ENCODE data around the gene ZNF407. TPM values are rescaled to one million over a fixed set of nuclear protein-coding genes. Genes with fewer than 3 reads are reported as not detected.

Gene ZNF407
- total and polyA plus RNA-seq, 2 experiments from 2014 or later = 2.1 to 10.4 TPM

DNA sequence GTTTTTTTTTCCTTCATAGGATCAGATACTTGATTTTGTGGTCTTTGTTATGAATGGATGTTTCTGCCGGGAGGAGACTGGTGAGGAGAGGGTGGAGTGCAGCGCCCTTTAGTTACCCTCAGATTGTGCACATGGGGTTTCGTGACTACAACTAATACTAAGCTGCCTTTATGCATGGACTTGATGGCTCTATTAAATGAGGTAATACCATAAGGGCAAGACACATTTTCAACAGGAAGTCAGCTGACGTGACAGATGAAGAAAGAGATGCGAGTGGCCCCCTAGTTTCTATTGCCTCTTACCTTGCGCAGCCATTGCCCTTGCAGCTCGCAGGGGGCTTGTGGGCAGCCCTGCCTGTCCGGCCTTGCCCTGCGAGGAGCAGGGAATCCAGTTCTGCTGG, 24.4 kb downstream of the ZNF407 start:
- Histone ChIP-seq H3K9me2 (ENCODE audit: insufficient read depth) (no peaks in the 10 kb centered on the region), H3K79me2 (replicated peaks; ENCODE audit: insufficient read depth) (peaks cover 11% of the 10 kb centered on the region; the same call in 1 of the 2 replicates), H2AFZ (no peak overlapping the region), H3K4me2 (no peak overlapping the region), H4K20me1 (replicated peaks; ENCODE audit: insufficient read depth) (no peaks in the 10 kb centered on the region), H3K36me3 (ENCODE audit: insufficient read depth) (no peaks in the 10 kb centered on the region), H3K27ac (ENCODE audit: low read depth) (no peak overlapping the region), H3K4me3 (no peak overlapping the region), H3K4me1 (ENCODE audit: insufficient read depth) (peaks cover 12% of the 10 kb centered on the region), H3F3A (replicated peaks; ENCODE audit: low read depth) (no peaks in the 10 kb centered on the region), H3K27me3 (ENCODE audit: insufficient read depth) (no peaks in the 10 kb centered on the region)
- ATAC-seq = no peak
- peaks cover 6% of the 10 kb centered on the region; the same call in 2 of the 3 replicates for H3K4me1 Mint-ChIP-seq
- H3K9me3 Mint-ChIP-seq = no peaks in the 10 kb centered on the region
- no peaks in the 10 kb centered on the region for H3K27me3 Mint-ChIP-seq (ENCODE audit: insufficient read depth, low read depth, poor library complexity)
- TF ChIP-seq, protein P1, sequence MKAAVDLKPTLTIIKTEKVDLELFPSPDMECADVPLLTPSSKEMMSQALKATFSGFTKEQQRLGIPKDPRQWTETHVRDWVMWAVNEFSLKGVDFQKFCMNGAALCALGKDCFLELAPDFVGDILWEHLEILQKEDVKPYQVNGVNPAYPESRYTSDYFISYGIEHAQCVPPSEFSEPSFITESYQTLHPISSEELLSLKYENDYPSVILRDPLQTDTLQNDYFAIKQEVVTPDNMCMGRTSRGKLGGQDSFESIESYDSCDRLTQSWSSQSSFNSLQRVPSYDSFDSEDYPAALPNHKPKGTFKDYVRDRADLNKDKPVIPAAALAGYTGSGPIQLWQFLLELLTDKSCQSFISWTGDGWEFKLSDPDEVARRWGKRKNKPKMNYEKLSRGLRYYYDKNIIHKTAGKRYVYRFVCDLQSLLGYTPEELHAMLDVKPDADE (IDR thresholded peaks at IDR 0.05) = no peak
- no peak for TF ChIP-seq ZNF331 (CRISPR knock-in tag; IDR thresholded peaks at IDR 0.05; ENCODE audit: low read depth)
- TF ChIP-seq, protein P2, sequence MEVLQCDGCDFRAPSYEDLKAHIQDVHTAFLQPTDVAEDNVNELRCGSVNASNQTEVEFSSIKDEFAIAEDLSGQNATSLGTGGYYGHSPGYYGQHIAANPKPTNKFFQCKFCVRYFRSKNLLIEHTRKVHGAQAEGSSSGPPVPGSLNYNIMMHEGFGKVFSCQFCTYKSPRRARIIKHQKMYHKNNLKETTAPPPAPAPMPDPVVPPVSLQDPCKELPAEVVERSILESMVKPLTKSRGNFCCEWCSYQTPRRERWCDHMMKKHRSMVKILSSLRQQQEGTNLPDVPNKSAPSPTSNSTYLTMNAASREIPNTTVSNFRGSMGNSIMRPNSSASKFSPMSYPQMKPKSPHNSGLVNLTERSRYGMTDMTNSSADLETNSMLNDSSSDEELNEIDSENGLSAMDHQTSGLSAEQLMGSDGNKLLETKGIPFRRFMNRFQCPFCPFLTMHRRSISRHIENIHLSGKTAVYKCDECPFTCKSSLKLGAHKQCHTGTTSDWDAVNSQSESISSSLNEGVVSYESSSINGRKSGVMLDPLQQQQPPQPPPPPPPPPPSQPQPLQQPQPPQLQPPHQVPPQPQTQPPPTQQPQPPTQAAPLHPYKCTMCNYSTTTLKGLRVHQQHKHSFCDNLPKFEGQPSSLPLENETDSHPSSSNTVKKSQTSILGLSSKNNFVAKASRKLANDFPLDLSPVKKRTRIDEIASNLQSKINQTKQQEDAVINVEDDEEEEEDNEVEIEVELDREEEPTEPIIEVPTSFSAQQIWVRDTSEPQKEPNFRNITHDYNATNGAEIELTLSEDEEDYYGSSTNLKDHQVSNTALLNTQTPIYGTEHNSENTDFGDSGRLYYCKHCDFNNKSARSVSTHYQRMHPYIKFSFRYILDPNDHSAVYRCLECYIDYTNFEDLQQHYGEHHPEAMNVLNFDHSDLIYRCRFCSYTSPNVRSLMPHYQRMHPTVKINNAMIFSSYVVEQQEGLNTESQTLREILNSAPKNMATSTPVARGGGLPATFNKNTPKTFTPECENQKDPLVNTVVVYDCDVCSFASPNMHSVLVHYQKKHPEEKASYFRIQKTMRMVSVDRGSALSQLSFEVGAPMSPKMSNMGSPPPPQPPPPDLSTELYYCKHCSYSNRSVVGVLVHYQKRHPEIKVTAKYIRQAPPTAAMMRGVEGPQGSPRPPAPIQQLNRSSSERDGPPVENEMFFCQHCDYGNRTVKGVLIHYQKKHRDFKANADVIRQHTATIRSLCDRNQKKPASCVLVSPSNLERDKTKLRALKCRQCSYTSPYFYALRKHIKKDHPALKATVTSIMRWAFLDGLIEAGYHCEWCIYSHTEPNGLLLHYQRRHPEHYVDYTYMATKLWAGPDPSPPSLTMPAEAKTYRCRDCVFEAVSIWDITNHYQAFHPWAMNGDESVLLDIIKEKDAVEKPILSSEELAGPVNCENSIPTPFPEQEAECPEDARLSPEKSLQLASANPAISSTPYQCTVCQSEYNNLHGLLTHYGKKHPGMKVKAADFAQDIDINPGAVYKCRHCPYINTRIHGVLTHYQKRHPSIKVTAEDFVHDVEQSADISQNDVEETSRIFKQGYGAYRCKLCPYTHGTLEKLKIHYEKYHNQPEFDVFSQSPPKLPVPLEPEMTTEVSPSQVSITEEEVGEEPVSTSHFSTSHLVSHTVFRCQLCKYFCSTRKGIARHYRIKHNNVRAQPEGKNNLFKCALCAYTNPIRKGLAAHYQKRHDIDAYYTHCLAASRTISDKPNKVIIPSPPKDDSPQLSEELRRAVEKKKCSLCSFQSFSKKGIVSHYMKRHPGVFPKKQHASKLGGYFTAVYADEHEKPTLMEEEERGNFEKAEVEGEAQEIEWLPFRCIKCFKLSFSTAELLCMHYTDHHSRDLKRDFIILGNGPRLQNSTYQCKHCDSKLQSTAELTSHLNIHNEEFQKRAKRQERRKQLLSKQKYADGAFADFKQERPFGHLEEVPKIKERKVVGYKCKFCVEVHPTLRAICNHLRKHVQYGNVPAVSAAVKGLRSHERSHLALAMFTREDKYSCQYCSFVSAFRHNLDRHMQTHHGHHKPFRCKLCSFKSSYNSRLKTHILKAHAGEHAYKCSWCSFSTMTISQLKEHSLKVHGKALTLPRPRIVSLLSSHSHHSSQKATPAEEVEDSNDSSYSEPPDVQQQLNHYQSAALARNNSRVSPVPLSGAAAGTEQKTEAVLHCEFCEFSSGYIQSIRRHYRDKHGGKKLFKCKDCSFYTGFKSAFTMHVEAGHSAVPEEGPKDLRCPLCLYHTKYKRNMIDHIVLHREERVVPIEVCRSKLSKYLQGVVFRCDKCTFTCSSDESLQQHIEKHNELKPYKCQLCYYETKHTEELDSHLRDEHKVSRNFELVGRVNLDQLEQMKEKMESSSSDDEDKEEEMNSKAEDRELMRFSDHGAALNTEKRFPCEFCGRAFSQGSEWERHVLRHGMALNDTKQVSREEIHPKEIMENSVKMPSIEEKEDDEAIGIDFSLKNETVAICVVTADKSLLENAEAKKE (CRISPR knock-in tag; IDR thresholded peaks at IDR 0.05) = no peak
- TF ChIP-seq EZH2 (IDR thresholded peaks at IDR 0.05; ENCODE audit: low read depth, unreplicated experiment) = no peak
- no peak for TF ChIP-seq ZNF114 (CRISPR knock-in tag; IDR thresholded peaks at IDR 0.05)
- TF ChIP-seq NANOG (IDR thresholded peaks at IDR 0.05; ENCODE audit: borderline replicate concordance) = no peak
- TF ChIP-seq POLR2AphosphoS5 (IDR thresholded peaks at IDR 0.05; ENCODE audit: low read depth) = no peak
- TF ChIP-seq CREB1 (CRISPR knock-in tag; IDR thresholded peaks at IDR 0.05; ENCODE audit: low read depth) = no peak
- TF ChIP-seq, protein P3, sequence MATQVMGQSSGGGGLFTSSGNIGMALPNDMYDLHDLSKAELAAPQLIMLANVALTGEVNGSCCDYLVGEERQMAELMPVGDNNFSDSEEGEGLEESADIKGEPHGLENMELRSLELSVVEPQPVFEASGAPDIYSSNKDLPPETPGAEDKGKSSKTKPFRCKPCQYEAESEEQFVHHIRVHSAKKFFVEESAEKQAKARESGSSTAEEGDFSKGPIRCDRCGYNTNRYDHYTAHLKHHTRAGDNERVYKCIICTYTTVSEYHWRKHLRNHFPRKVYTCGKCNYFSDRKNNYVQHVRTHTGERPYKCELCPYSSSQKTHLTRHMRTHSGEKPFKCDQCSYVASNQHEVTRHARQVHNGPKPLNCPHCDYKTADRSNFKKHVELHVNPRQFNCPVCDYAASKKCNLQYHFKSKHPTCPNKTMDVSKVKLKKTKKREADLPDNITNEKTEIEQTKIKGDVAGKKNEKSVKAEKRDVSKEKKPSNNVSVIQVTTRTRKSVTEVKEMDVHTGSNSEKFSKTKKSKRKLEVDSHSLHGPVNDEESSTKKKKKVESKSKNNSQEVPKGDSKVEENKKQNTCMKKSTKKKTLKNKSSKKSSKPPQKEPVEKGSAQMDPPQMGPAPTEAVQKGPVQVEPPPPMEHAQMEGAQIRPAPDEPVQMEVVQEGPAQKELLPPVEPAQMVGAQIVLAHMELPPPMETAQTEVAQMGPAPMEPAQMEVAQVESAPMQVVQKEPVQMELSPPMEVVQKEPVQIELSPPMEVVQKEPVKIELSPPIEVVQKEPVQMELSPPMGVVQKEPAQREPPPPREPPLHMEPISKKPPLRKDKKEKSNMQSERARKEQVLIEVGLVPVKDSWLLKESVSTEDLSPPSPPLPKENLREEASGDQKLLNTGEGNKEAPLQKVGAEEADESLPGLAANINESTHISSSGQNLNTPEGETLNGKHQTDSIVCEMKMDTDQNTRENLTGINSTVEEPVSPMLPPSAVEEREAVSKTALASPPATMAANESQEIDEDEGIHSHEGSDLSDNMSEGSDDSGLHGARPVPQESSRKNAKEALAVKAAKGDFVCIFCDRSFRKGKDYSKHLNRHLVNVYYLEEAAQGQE (IDR thresholded peaks at IDR 0.05; ENCODE audit: unreplicated experiment) = no peak
- no peak for TF ChIP-seq JUNB (IDR thresholded peaks at IDR 0.05; ENCODE audit: unreplicated experiment)
- no peak for TF ChIP-seq STAT1 (IDR thresholded peaks at IDR 0.05; ENCODE audit: unreplicated experiment)
- no peak for TF ChIP-seq EZH2phosphoT487 (IDR thresholded peaks at IDR 0.05; ENCODE audit: unreplicated experiment)
- TF ChIP-seq, protein P4, sequence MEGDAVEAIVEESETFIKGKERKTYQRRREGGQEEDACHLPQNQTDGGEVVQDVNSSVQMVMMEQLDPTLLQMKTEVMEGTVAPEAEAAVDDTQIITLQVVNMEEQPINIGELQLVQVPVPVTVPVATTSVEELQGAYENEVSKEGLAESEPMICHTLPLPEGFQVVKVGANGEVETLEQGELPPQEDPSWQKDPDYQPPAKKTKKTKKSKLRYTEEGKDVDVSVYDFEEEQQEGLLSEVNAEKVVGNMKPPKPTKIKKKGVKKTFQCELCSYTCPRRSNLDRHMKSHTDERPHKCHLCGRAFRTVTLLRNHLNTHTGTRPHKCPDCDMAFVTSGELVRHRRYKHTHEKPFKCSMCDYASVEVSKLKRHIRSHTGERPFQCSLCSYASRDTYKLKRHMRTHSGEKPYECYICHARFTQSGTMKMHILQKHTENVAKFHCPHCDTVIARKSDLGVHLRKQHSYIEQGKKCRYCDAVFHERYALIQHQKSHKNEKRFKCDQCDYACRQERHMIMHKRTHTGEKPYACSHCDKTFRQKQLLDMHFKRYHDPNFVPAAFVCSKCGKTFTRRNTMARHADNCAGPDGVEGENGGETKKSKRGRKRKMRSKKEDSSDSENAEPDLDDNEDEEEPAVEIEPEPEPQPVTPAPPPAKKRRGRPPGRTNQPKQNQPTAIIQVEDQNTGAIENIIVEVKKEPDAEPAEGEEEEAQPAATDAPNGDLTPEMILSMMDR (conservative IDR thresholded peaks at IDR 0.05; ENCODE audit: low read depth in 2 of 2) = no peak
- H3K4me3 Mint-ChIP-seq = no peak overlapping the region
- no peaks in the 10 kb centered on the region for H3K36me3 Mint-ChIP-seq (ENCODE audit: low read depth)
- H3K27ac Mint-ChIP-seq = no peak overlapping the region
- DNase-seq (ENCODE audit: low spot score) = no peak
